Loucy (cell line): ENCODE measurements around the gene GSTA1.
"Not testable (repeated sequence)": the region's sequence is repeated elsewhere in the genome, so short reads cannot be mapped to it uniquely, and the experiment has no call there.

Experiments used
- H2AFZ ChIP-seq: fragments of 200-600 bp; sonication (generic); 2 replicates; pipeline ENCODE4 v1.6.0; 2016; ENCODE audit warnings: antibody characterized with exemption, mild to moderate bottlenecking, low read length, moderate library complexity
- H3F3A ChIP-seq: fragments of 200-600 bp; 2 replicates; pipeline ENCODE4 v1.6.0; 2016; ENCODE audit warnings: antibody characterized with exemption, low read depth, mild to moderate bottlenecking
- H3K27me3 ChIP-seq: fragments of 200-600 bp; sonication (generic); 2 replicates; pipeline ENCODE4 v1.6.1; 2014; ENCODE audit warnings: low read length, mild to moderate bottlenecking; ENCODE audit not compliant: insufficient read depth, poor library complexity, severe bottlenecking
- H3K36me3 ChIP-seq: fragments of 200-600 bp; sonication (generic); 2 replicates; pipeline ENCODE4 v1.6.1; 2016; ENCODE audit warnings: low read length; ENCODE audit not compliant: insufficient read depth
- H3K4me1 ChIP-seq: fragments of 200-600 bp; sonication (generic); 2 replicates; pipeline ENCODE4 v1.5.1; 2014; ENCODE audit warnings: low read length, mild to moderate bottlenecking; ENCODE audit not compliant: insufficient read depth, poor library complexity, severe bottlenecking
- H3K4me2 ChIP-seq: fragments of 200-600 bp; sonication (generic); 2 replicates; pipeline ENCODE4 v1.6.0; 2014; ENCODE audit warnings: antibody characterized with exemption, low read length, low read depth, mild to moderate bottlenecking; ENCODE audit not compliant: poor library complexity, severe bottlenecking
- H3K4me3 ChIP-seq: fragments of 200-600 bp; sonication (generic); 2 replicates; pipeline ENCODE4 v1.5.1; 2014; ENCODE audit warnings: low read length, mild to moderate bottlenecking, mixed read lengths; ENCODE audit not compliant: poor library complexity, severe bottlenecking
- H3K79me2 ChIP-seq: fragments of 200-600 bp; sonication (generic); 2 replicates; pipeline ENCODE4 v1.6.1; 2014; ENCODE audit warnings: low read length; ENCODE audit not compliant: insufficient read depth
- H3K9ac ChIP-seq: fragments of 200-600 bp; sonication (generic); 2 replicates; pipeline ENCODE4 v1.6.0; 2014; ENCODE audit warnings: mild to moderate bottlenecking, low read depth, low read length, moderate library complexity; ENCODE audit not compliant: poor library complexity, severe bottlenecking
- H3K9me2 ChIP-seq: fragments of 200-600 bp; sonication (generic); replicated peaks from 2 replicates; pipeline ENCODE4 v1.6.1; 2016; ENCODE audit warnings: low read depth, low read length, mixed read lengths
- H3K9me3 ChIP-seq: fragments of 200-600 bp; sonication (generic); 2 replicates; pipeline ENCODE4 v1.6.1; 2014; ENCODE audit warnings: mild to moderate bottlenecking, antibody characterized with exemption, low read length, low read depth; ENCODE audit not compliant: insufficient read depth
- H4K20me1 ChIP-seq: fragments of 200-600 bp; sonication (generic); 2 replicates; pipeline ENCODE4 v1.6.0; 2014; ENCODE audit warnings: antibody characterized with exemption, low read length, mild to moderate bottlenecking; ENCODE audit not compliant: insufficient read depth, poor library complexity, severe bottlenecking
- EZH2phosphoT487 ChIP-seq: fragments of 200-600 bp; IDR thresholded peaks from 2 replicates; pipeline ENCODE4 v1.6.1; 2018; ENCODE audit warnings: antibody characterized with exemption, mild to moderate bottlenecking, moderate library complexity, borderline replicate concordance
- TF ChIP-seq, protein P1 (sequence below): fragments of 200-600 bp; sonication (generic); conservative IDR thresholded peaks from 2 replicates; pipeline ENCODE4 v1.5.1; 2014; ENCODE audit warnings: mild to moderate bottlenecking, antibody characterized with exemption, low read length

Gene GSTA1

DNA sequence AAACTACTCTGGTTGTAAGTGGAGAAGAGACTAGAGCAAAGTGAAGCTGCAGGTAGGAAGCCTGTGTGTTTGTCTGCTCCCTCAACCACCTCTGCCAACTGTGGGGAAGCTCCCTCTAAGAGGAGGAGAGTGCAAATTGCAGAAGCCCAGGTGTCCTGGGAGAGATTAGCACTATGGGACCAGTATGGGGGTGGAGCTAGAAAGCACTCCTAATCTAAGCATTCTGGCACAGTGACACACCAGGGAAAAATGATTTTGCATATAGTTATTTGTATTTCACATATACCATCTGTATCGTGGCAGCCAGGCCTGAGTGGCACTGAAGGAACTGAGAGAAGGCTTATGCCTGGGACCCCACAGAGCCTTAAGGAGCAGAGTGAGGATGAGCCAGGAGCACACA lies 12.8 kb downstream of the GSTA1 start:
- Histone ChIP-seq H4K20me1 (no peaks in the 10 kb centered on the region), H3K4me2 (no peak overlapping the region), H3K4me3 (no peak overlapping the region), H3K9ac (no peak overlapping the region), H3K79me2 (no peaks in the 10 kb centered on the region), H3K27me3 (no peaks in the 10 kb centered on the region), H3K9me2 (no peaks in the 10 kb centered on the region), H3F3A (no peaks in the 10 kb centered on the region), H3K9me3 (no peaks in the 10 kb centered on the region), H3K36me3 (no peaks in the 10 kb centered on the region), H2AFZ (no peak overlapping the region), H3K4me1 (no peaks in the 10 kb centered on the region)
- TF ChIP-seq EZH2phosphoT487, result no peak
- TF ChIP-seq, protein P1, sequence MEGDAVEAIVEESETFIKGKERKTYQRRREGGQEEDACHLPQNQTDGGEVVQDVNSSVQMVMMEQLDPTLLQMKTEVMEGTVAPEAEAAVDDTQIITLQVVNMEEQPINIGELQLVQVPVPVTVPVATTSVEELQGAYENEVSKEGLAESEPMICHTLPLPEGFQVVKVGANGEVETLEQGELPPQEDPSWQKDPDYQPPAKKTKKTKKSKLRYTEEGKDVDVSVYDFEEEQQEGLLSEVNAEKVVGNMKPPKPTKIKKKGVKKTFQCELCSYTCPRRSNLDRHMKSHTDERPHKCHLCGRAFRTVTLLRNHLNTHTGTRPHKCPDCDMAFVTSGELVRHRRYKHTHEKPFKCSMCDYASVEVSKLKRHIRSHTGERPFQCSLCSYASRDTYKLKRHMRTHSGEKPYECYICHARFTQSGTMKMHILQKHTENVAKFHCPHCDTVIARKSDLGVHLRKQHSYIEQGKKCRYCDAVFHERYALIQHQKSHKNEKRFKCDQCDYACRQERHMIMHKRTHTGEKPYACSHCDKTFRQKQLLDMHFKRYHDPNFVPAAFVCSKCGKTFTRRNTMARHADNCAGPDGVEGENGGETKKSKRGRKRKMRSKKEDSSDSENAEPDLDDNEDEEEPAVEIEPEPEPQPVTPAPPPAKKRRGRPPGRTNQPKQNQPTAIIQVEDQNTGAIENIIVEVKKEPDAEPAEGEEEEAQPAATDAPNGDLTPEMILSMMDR, result no peak

- not testable (repeated sequence) for H3K9me3 ChIP-seq, H3K9me2 ChIP-seq, H3K36me3 ChIP-seq, H3K4me1 ChIP-seq, H3K27me3 ChIP-seq, H3K9ac ChIP-seq, H3K79me2 ChIP-seq, H3F3A ChIP-seq, H3K4me2 ChIP-seq, H3K4me3 ChIP-seq, H2AFZ ChIP-seq, H4K20me1 ChIP-seq
Observed at GRCh38 chr6:52789658-52790057, 14.0 kb downstream of the GSTA1 start.

DNA sequence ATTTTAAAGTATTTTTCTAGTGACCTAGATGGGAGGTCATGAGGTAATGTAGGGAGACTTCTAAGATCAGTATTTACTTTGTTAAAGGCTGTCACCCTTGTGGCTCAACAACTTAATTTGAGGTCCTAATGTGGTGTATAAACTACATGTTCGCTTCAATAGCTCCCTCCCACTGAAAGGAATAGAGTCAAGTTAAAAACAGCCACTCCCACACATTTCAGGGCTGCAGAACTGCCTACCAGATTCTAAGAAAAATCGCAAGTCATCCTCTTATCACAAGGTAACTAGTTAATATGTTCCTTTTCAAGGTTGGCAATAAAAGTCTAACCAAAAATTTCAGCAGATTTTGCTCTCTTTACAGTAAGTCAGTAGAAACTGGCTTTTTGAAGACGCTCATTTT lies 15.1 kb downstream of the GSTA1 start:
- Histone ChIP-seq H3K4me3 (no peak overlapping the region), H3F3A (no peaks in the 10 kb centered on the region), H4K20me1 (no peaks in the 10 kb centered on the region), H3K9ac (no peak overlapping the region), H3K79me2 (no peaks in the 10 kb centered on the region), H2AFZ (no peak overlapping the region), H3K36me3 (no peaks in the 10 kb centered on the region), H3K27me3 (no peaks in the 10 kb centered on the region), H3K9me3 (no peaks in the 10 kb centered on the region), H3K4me1 (no peaks in the 10 kb centered on the region), H3K4me2 (no peak overlapping the region), H3K9me2 (no peaks in the 10 kb centered on the region)
- TF ChIP-seq, protein P1, result no peak
- no peak for TF ChIP-seq EZH2phosphoT487

DNA sequence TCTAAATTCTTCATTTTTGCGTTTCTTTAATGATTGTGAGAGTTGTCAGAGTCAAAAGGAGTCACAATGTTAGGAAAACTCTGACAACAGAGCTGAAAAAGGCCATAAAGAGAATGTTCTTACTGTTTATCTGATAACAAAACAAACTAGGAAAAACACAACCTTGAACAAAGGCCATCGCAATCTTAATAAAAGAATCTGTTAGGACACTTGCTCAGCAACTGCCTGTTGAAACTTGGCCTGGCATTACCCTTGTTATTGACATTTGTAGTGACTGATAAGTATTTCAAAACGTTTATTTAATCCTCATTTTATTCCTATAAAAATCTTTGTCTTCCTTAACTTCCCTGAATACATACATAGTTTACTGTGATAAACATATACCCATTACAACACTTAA lies 15.7 kb downstream of the GSTA1 start:
- TF ChIP-seq, protein P1, result no peak
- TF ChIP-seq EZH2phosphoT487, result no peak
- no peaks in the 10 kb centered on the region for H3K4me1 ChIP-seq
- no peak overlapping the region for H3K4me2 ChIP-seq
- H4K20me1 ChIP-seq, result no peaks in the 10 kb centered on the region
- no peaks in the 10 kb centered on the region for H3K36me3 ChIP-seq
- no peaks in the 10 kb centered on the region for H3K79me2 ChIP-seq
- no peaks in the 10 kb centered on the region for H3F3A ChIP-seq
- H3K9me3 ChIP-seq, result no peaks in the 10 kb centered on the region
- no peak overlapping the region for H2AFZ ChIP-seq
- H3K9ac ChIP-seq, result no peak overlapping the region
- H3K27me3 ChIP-seq, result no peaks in the 10 kb centered on the region
- H3K9me2 ChIP-seq, result no peaks in the 10 kb centered on the region
- no peak overlapping the region for H3K4me3 ChIP-seq
